NCI-H526 treated with DMSO at 0.1 percent for 48 hours (cell line): Measurements from ENCODE around the gene CDRT15.
"Not testable (repeated sequence)": the region's sequence is repeated elsewhere in the genome, so short reads cannot be mapped to it uniquely, and the experiment has no call there.

Experiments used
- DNase-seq: peaks from one replicate; lab custom pipeline; 2025; lab: John Stamatoyannopoulos, UW

The CDRT15 gene

DNA sequence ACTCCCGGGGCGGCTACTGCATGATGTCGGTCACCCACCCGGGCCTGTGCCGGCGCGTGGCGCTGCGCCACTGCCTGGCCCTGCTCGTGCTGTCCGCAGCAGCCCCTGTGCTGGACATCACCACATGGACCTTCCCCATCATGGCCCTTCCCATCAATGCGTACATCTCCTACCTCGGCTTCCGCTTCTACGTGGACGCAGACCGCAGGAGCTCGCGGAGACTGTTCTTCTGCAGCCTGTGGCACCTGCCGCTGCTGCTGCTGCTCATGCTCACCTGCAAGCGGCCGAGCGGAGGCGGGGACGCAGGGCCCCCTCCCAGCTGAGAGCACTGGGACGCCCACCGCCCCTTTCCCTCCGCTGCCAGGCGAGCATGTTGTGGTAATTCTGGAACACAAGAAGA, 29.8 kb downstream of the CDRT15 start:
- no peak for DNase-seq

DNA sequence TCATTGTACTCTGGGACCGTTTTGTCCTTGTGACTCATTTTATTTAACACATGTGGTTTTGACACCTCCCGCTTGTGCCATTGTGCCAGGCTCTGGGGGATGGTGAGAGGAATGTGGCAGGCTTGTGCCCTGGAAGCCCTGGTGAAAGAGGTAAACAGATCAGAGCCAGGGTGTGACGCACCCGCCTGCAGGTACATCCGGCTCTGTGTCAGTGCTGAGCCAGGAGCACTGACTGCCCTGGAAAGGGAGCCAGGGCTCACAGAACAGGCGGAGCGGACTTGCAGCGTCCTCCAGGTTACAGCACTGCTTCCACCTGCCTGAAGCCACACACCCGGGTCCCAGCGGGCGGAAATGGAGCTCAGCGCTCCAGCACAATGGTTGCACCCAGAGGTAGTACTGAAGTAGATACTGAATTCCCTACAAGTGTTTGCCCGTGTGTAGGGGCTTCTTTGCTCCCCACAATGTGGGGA, 30.6 kb downstream of the CDRT15 start:
- DNase-seq, result no peak

DNA sequence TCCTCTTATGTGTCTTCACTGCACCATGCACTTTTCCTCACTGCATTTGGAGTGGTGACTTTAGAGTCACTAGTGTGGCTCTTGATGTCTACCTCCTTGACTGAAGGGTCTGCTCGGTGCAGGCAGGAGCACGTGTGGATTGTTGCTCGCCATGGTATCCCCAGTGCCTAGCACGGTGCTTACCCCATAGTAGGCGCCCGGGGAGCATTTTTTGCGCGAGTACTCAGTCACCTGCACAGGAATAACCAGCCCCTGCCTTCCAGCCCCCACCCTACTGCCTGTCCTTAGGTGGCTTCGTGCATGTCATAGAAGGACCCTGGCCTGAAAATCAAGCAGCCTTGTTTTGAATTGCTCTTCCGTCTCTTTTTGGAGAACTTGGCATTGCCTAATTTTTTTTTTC, 31.3 kb downstream of the CDRT15 start:
- DNase-seq, result no peak

DNA sequence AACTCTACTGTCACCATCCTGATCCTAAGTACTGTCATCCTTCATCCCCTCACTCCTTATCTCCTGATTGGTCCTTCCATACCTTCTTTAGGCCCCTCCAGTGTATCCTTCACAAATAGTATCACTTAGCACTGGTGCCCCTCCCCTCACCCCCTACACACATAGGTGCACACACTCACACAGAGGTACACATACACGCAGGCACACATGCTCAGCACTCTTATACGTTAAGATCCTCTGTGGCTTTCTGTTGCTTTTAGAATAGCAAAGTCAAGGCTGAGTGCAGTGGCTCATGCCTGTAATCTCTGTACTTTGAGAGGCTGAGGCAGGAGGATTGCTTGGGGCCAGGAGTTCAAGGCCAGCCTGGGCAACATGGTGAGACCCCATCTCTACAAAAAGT, 32.1 kb downstream of the CDRT15 start:
- DNase-seq, result no peak

DNA sequence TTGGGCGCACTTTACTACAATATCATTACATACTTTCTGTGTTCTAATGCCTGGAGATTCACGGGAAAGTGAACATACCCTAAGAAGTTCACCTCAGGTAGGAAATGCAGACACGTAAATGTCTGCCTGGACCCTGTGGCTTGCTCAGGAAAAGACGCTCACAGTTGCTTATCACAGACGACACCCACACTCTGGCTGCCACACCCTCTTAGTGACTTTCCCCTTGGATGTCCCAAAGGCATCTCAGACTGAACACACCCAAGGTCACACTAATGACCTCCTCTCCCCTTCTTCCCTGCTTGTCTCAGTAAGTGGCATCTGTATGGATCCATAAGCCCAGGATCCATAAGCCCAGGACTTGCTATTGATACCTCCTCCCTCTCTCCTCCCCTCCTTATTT, 32.6 kb downstream of the CDRT15 start:
- DNase-seq, result no peak

DNA sequence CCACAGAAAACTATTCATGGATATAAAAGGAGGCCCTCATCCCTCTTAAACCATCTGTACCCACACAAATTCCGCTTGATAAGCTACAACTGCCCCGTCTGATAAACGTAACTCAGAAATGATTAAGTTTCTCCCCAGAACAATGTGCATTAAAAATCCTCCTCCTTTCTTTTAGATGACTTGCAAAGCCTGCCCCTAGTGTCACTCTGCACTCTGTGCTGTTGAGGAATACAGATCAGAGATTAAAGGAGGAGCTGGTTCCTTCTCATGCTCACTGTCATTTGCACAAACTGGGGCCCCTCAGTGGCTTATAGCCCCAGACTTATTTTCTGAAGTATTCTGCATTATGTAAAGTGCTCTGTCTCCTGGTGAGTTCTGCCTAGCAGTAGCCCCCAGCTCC, 33.3 kb downstream of the CDRT15 start:
- no peak for DNase-seq

DNA sequence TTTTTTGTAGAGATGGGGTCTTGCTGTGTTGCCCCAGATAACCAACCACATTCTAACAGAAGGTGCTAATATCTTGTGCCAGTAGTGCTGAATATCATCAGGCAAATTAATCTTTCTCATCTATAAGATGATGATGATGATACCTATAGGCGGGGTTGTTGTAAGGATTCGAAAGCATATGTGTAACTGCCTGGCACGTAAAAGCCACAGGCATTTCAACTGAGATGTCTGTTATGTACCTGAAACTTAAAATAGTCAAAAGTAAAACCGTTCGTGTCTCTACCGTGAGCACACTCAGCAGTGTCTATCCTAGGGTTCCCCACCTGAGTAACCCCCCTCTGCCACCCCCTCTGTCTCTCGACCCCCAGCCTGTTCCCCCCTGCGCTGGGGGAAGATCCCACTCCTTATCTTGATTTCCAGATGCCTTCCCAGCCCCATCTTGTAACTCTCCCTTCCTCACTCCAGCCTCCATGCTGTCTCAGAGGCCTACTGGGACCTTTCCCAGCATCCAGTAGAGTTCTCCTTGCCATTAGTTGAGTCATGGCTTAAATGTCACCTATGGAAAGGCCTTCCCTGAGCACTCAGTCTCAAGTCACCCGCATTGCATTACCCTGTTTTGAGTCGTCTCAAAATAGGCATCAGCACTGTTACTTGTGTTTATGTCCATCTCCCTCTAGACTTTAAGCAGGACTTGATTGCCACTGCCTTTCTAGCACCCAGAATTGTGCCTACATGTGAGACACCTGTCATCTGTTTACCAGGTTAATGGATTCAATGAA, 34.1 kb downstream of the CDRT15 start:
- no peak for DNase-seq

DNA sequence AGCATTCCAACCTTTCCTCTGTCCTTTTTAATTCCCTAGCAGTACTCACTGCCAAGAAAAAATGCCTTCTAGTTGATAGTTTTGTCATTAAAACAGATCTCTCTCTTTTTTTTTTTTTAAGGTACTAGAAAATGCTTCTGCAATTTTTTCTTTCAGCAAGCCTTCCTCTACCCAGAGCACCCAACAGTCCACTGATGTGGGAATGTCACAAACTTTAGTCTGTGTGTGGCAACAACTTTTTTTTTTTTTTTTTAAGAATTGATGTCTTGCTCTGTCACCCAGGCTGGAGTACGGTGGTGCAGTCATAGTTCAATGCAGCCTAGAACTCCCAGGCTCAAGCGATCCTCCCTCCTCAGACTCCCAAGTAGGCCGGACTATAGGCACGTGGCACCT, 34.7 kb downstream of the CDRT15 start:
- DNase-seq, result no peak

DNA sequence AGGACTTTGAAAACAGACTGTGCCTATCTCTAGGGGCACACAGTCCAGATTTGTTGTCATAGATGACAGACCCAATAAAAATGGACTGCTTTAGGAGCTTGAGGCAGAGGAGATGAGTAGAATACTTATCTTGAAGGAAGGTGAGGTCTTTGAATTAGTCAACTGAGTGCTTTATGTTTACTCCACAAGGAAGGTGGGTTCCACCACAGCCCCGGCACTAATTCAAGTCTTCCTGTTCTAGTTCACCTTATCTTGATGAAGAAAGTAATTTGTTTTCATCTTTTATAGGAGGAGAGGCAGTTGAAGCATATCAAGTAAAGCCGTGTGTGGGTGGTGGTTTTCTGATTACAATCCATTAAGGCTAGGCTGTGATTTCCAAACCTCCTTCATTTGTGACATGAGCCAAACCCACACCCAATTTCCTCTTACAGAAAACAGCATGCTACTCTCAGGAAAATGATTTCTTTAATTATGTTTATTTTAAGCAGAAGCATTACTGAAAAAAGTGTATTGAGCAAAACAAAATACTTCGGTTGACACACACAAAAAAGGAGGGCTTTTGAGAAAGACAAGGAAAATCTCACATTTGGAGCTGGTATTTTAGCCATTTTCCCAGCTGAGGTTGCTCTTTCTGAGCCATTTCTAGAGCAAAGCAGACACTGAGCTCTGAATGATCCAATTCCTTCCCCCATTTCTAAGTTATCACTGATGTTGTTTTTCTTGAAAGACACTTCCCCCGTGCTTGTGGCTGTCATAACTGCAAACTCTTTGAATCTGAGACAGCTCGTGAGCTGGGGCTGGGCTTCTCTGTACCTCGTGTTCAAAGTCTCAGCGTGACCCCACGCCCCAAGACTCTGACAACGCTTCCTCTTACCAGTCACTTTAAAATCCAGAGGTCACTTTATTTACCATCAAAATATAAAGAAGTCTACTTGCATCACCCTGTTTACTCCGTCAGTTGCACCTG, 35.4 kb downstream of the CDRT15 start:
- no peak for DNase-seq

DNA sequence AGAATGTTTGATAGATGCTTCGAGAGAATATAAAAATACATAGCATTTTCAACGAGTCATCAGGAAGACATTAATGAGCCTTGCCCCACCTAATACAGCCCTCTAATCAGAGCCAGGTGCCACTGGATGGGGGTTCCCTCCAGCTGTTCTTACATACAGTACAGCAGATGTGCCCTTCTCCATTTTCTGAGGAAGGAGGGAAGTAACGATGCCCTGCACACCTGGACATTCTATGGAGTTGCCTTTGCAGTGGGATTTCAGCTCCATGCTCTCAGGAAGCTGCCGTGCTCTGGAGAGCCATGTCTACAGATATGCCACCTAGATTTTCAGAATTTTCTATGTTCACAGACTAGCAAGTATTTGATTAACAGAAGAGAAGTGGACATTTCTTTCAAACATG, 36.3 kb downstream of the CDRT15 start:
- no peak for DNase-seq

DNA sequence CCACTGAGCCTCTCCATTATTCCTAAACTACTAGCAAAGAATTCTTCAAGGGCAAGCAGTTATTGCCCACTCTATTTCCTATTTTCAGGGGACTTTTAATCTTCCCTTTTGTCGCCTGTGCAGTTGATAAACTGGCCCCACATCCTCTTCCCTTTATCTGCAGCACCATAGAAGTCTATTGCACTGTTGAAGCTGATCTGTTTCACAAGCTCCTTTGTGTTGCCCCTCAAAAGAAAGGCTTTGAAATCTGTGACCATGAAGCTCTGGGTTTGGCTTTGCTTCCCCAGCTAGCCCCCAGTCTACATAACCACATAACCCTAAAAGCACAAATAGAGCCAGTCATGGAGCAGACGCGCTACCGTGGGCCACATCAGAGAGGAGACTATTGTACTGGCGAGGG, 37.1 kb downstream of the CDRT15 start:
- no peak for DNase-seq

DNA sequence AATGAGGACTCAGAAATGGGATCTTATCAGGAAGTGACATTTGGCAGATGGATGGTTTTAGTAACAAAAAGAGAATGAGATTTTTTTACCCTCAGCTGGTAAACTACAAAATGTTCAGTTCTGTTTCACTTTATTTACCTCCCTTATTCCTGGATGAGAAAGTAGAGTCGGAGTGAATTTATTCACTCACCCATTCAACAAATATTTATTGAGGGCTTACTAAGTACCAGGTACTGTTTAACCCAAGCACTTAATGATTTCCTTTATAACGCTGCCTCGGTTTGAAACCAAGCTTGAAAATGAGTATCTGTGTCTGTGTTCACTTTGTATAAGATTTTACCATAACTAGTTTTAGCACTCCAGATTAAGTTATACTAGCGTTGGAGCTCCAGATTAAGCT, 38.1 kb downstream of the CDRT15 start:
- DNase-seq, result no peak

DNA sequence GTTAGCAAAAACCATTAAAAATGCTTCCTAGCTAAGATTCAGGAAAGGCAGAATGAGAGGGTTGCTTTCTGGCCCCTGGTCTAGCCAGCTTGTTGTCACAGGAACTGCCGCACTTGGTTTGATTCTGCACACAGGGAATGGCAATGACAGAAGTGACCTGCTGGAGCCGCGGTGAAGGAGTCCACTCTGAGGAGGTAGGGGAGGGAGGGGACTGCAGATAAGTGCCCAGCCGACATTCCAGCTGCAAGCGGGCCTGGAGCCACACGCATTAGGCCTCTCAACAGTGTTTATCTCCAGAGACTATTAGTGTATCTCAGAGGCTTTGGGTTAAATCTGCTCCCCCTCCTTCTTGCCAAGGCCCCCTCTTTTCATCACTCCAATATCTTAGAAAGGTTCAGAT, 38.6 kb downstream of the CDRT15 start:
- no peak for DNase-seq

DNA sequence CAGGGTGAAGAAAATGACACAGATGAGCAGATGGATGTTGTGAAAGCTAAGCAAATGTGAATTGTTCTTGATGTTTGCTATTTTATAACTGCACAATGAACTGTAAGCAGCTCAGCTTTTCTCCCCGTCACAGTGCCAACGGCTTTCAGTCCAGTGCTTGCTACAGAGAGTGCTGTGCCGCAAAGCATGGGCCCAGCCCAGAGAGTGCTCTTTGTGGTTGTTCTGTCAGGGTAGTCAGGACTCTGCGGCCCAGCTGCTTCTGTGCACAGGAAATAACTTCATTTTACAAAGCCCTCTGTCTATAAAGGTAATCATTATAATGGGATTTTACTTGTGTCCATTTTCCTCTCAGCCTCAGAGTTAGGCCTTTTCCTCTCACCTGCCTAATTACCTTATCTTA, 39.1 kb downstream of the CDRT15 start:
- DNase-seq, result no peak

DNA sequence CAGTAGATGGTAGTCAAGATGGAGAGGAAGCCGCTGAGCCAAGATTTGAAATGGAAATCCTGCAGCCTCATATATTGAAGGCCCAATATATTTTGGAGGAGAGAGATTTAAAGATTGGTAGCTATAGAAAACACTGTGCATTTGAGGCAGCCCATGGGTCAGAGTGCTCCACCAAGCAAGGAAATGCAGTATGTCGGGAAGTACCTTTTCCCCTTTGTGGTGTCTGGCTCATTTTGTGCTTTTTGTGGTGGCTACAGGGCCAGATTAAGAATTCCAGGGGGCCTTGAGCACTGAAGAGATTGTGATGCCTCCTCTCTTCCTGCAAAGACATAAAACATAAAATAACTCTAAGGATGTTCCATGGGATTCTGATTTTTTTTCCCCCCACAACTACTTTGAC, 39.6 kb downstream of the CDRT15 start:
- no peak for DNase-seq

DNA sequence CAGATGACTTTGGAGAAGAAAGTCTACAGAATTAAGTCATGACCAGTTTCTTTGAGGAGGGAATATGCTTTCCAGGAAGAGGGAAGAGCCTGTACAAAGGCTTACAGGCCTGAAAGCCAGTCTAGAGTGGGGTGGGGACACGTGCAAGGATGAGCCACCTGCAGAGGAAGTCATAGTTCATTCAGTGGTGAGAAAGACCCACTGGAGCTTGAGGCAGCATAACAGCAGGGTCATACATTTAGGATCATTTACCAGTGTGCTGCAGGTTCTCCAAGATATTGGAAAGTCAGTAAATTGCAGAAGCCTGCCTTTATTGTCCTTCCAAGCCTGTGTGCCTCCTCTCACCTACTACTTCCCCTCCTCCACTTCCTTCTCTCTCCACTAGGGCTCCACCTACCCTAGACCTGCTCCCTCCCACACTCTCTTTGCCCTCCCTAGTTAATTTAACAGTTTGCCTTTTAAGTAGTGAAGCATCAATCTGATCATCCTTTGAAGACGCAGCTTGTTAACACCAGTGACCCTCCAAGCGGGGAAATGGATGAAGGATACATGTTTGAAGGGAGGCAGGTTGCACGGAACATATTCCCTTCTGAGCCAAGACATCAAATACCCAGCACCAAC, 40.2 kb downstream of the CDRT15 start:
- DNase-seq, result no peak

DNA sequence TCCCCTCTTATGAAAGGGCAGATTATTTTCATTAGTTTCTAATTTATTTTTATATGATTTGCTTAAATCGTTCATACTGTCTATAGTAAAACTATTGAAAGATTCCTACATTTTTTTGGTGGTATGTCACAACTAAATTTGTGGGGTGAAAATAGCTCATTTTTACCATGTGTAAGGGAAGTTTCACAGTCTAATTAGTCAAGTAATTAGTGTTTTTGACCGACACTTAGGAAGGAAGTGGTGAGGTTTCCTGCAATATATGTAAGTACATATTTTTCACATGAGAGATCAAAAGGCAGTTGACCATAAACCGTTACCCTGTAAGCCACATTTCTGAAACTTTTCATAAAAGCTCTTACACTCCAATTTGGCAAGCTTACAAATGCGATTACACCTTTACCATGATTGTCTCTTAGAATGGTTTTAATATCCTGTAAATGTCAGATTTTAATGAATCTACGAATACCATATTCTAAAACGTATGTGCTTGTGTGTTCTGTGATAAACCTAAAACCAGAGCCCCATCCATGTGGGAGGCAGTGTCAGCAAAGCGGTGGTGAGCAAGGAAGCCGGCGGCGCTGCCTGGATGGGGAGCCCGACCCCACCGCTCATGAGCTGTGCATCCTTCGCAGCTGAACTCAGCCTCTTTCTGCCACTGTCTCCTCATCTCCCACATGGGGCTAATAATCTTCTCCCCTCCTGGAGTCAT, 43.9 kb downstream of the CDRT15 start:
- not testable (repeated sequence) for DNase-seq

DNA sequence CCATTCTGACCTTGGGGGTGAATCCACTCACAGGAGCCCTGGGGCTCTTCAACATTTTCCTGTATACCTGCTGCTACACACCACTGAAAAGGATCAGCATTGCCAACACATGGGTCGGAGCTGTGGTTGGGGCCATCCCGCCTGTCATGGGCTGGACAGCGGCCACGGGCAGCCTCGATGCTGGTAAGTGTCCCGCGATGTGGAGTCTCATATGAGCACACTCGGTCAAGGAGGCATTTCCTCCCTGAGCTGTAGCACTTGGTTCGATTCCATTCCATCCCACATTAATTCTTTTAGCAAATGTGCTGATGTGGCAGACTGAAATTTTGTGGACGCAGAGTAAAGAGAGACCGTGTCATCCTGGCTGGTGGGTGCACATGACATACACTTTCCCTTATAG, 44.6 kb downstream of the CDRT15 start:
- DNase-seq, result not testable (repeated sequence)

DNA sequence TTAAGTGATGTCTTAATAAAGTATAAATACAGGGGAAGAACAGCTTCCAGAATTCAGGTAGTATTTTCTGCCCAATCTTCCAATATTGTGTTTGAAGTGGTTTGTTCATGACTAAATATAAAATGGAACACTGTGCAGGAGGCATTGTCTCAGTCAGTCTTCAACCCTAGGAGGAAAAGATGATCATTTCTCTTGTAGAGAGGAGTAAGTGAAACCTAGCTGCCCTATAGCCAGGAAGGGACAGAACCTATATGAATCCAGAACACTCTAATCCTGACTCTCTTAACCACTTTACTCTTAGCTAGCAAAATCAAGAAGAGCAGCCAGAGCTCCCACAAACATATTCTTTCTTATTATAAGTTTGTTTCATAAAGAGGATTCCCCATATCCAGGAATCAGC, 45.2 kb downstream of the CDRT15 start:
- not testable (repeated sequence) for DNase-seq

DNA sequence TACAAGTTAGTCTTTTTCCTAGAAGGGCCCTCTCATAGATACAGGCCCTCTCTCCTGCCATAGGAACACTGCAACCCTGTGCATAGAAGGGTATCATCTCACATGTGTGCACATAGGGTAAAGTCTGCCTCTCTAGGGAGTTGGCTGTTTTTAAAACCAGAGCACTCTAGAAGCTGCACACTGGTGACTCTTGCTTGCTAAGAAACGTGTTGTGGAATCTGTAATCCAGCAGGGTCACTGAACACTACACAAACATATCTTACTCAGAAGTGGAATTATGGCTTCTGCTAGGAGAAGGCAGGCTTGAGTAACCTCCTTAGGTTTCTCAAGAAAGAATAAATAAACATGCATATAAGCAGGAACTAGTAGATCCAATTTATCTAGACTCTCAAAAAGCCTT, 45.9 kb downstream of the CDRT15 start:
- not testable (repeated sequence) for DNase-seq

DNA sequence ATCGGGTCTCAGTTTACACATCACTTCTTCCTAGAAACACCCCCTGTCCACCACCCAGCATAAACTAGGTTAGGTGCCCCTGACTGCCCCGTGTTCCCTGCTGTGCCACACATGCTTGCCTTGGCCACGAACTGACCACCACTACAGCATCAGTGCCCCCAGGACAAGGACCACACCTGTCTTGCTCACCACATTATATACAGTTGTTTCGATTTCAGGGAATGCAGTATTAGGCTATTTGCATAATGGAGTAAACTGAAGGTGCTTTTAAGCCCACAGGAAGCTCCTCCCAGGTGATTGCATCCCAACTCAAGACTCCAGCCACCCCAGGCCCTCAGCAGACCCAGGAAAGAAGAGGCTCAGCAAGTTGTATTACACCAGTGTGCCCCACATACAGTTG, 50.2 kb downstream of the CDRT15 start:
- DNase-seq, result not testable (repeated sequence)
